ENCODE data around the gene ANKRD34A. TPM values are rescaled to one million over a fixed set of nuclear protein-coding genes. Genes with fewer than 3 reads are reported as not detected.
"Not testable (repeated sequence)": the region's sequence is repeated elsewhere in the genome, so short reads cannot be mapped to it uniquely, and the experiment has no call there.

The ANKRD34A gene
- total RNA-seq, 1 experiment from 2014 or later, result 0.22 TPM

GRCh38 chr1:145936247-145936646 is 28.1 kb downstream of the ANKRD34A start (continued):
- no peak for TF ChIP-seq KAT7 (CRISPR knock-in tag; IDR thresholded peaks at IDR 0.05; ENCODE audit: borderline replicate concordance)

- ChIA-PET CTCF (interaction anchor here (0.5 to 2.1 kb wide), 2 partner anchors 30 to 44 kb away, joined by 3 to 5 read pairs; no protein-coding TSS in a partner anchor), POLR2A (interaction anchor here (1.8 kb wide), 1 partner anchor 9 kb away, joined by 7 read pairs; the partner anchor contains the start of gene RBM8A)
- TF ChIP-seq NFE2L1 (CRISPR knock-in tag; IDR thresholded peaks at IDR 0.05), result no peak
- TF ChIP-seq FOXP1 (CRISPR knock-in tag; IDR thresholded peaks at IDR 0.05; ENCODE audit: borderline replicate concordance), result no peak
- no peak for TF ChIP-seq ZNF121 (CRISPR knock-in tag; IDR thresholded peaks at IDR 0.05)
- TF ChIP-seq SP1 (CRISPR knock-in tag; conservative IDR thresholded peaks at IDR 0.05), result no peak
- TF ChIP-seq NFYB (CRISPR knock-in tag; conservative IDR thresholded peaks at IDR 0.05; ENCODE audit: low read depth), result no peak
- no peak for TF ChIP-seq IRF2 (CRISPR knock-in tag; IDR thresholded peaks at IDR 0.05; ENCODE audit: borderline replicate concordance, low read depth)
- no peak for TF ChIP-seq ZNF317 (CRISPR knock-in tag; IDR thresholded peaks at IDR 0.05; ENCODE audit: borderline replicate concordance, low read depth)
- TF ChIP-seq ZNF219 (CRISPR knock-in tag; IDR thresholded peaks at IDR 0.05; ENCODE audit: borderline replicate concordance), result no peak
- TF ChIP-seq PRDM15 (CRISPR knock-in tag; IDR thresholded peaks at IDR 0.05), result no peak
- no peak for TF ChIP-seq ELF4 (CRISPR knock-in tag; IDR thresholded peaks at IDR 0.05; ENCODE audit: low read depth)
- TF ChIP-seq MAX (CRISPR knock-in tag; IDR thresholded peaks at IDR 0.05), result no peak
- TF ChIP-seq CBFB (CRISPR knock-in tag; IDR thresholded peaks at IDR 0.05; ENCODE audit: low read depth), result no peak
- Mint-ChIP-seq H3K9me3 (no peaks in the 10 kb centered on the region), H3K36me3 (no peaks in the 10 kb centered on the region), H3K4me3 (no peak overlapping the region), H3K4me1 (peaks cover 23% of the 10 kb centered on the region), H3K27me3 (ENCODE audit: low read depth) (no peaks in the 10 kb centered on the region; the same call in 1 of the 2 replicates), H3K27ac (no peak overlapping the region; the same call in 1 of the 2 replicates)
- no peak for ATAC-seq
- no peak for DNase-seq (ENCODE audit: low spot score)
Observed at GRCh38 chr1:145935708-145936107, 28.7 kb downstream of the ANKRD34A start.

GRCh38 chr1:145932522-145933009 is 31.8 kb downstream of the ANKRD34A start:
- H3K36me3 Mint-ChIP-seq; POLR2A ChIA-PET; DNase-seq (ENCODE audit: low spot score); ATAC-seq; H3K9me3 Mint-ChIP-seq; CTCF ChIA-PET; H3K27me3 Mint-ChIP-seq (ENCODE audit: low read depth): not testable (repeated sequence)
- 0 out of 2 replicates have a peak, but pooled peaks have one; percentile 30 for TF ChIP-seq USF2 (CRISPR knock-in tag; IDR thresholded peaks at IDR 0.05)
- peak; percentile 62 for TF ChIP-seq MAX (CRISPR knock-in tag; IDR thresholded peaks at IDR 0.05)
- Mint-ChIP-seq H3K4me1 (peaks cover 28% of the 10 kb centered on the region), H3K4me3 (peak overlapping the region; percentile 20; the same call in 1 of the 2 replicates), H3K27ac (peak overlapping the region; percentile 87)
